Left ventricle myocardium inferior (tissue), 1 donor: ENCODE data around the gene NLGN1. TPM values are rescaled to one million over a fixed set of nuclear protein-coding genes. Genes with fewer than 3 reads are reported as not detected.

ENCODE experiments used
- DNase-seq: peaks from one replicate; pipeline ENCODE4 v3.0.0-alpha.2; 2020
- H3K27ac ChIP-seq: fragments of 200-600 bp; replicated peaks from 2 replicates; pipeline ENCODE4 v1.8.0; 2021
- H3K27me3 ChIP-seq: fragments of 200-600 bp; 2 replicates; pipeline ENCODE4 v1.8.0; 2021; ENCODE audit warnings: low read depth
- H3K36me3 ChIP-seq: fragments of 200-600 bp; 2 replicates; pipeline ENCODE4 v1.8.0; 2021
- H3K4me1 ChIP-seq: fragments of 200-600 bp; 2 replicates; pipeline ENCODE4 v1.8.0; 2021
- H3K4me3 ChIP-seq: fragments of 200-600 bp; 2 replicates; pipeline ENCODE4 v1.8.0; 2021; ENCODE audit warnings: mild to moderate bottlenecking, moderate library complexity
- H3K9me3 ChIP-seq: fragments of 200-600 bp; replicated peaks from 2 replicates; pipeline ENCODE4 v1.8.0; 2021
- CTCF ChIP-seq: fragments of 200-600 bp; IDR thresholded peaks from 2 replicates; pipeline ENCODE4 v1.8.0; 2021; ENCODE audit warnings: antibody characterized with exemption, mild to moderate bottlenecking, borderline replicate concordance
- intact Hi-C: fragments of 100-400 bp; cut with micrococcal nuclease; formaldehyde crosslinking; loops from one replicate; pipeline ENCODE4 v1.11.0; 2022
- total RNA-seq: library from RNA; stranded (reverse); fragmentation: NEBNext Ultra II Directional; extraction: Animal tissue kit (Norgen Biotek cat#: 25700); gene quantifications from one replicate; pipeline ENCODE4 v1.2.1, GENCODE V29; 2021
- donor health status: DM: no; HTN: yes; CAD: no; lungs with severe emphysema.

NLGN1 gene
- total RNA-seq, 1 donor from 2014 or later, result 13.7 TPM

- Histone ChIP-seq H3K36me3 (no peaks in the 10 kb centered on the region), H3K27me3 (no peaks in the 10 kb centered on the region), H3K4me1 (peaks cover 3% of the 10 kb centered on the region), H3K4me3 (no peak overlapping the region), H3K9me3 (no peaks in the 10 kb centered on the region), H3K27ac (no peak overlapping the region)
- intact Hi-C loops, result no loop called here
- no peak for DNase-seq
- TF ChIP-seq CTCF, result no peak
Observed at GRCh38 chr3:174242311-174243041, 844.9 kb downstream of the NLGN1 start.

- Histone ChIP-seq H3K4me1 (peaks cover 3% of the 10 kb centered on the region), H3K27me3 (no peaks in the 10 kb centered on the region), H3K9me3 (no peaks in the 10 kb centered on the region), H3K36me3 (no peaks in the 10 kb centered on the region), H3K4me3 (no peak overlapping the region), H3K27ac (no peak overlapping the region)
- DNase-seq, result no peak
- intact Hi-C loops, result no loop called here
- no peak for TF ChIP-seq CTCF
Observed at GRCh38 chr3:174243171-174243570, 845.6 kb downstream of the NLGN1 start.

- peaks cover under 1% of the 10 kb centered on the region for H3K4me1 ChIP-seq
Observed at GRCh38 chr3:174247687-174248152, 850.2 kb downstream of the NLGN1 start.

GRCh38 chr3:174251681-174252080, 854.1 kb downstream of the NLGN1 start:
- Histone ChIP-seq H3K4me1 (no peaks in the 10 kb centered on the region), H3K4me3 (no peak overlapping the region), H3K27me3 (no peaks in the 10 kb centered on the region), H3K36me3 (no peaks in the 10 kb centered on the region), H3K27ac (no peak overlapping the region), H3K9me3 (peaks cover 7% of the 10 kb centered on the region)
- intact Hi-C loops, result no loop called here
- TF ChIP-seq CTCF, result no peak
- no peak for DNase-seq

More at GRCh38 chr3:174247687-174248152, 850.2 kb downstream of the NLGN1 start:
- no peaks in the 10 kb centered on the region for H3K9me3 ChIP-seq
- no peaks in the 10 kb centered on the region for H3K36me3 ChIP-seq
- DNase-seq, result no peak
- H3K27ac ChIP-seq, result no peak overlapping the region
- intact Hi-C loops, result no loop called here
- H3K4me3 ChIP-seq, result no peak overlapping the region
- no peak for TF ChIP-seq CTCF
- no peaks in the 10 kb centered on the region for H3K27me3 ChIP-seq

- intact Hi-C loops, result no loop called here
Observed at GRCh38 chr3:174253196-174253823, 855.8 kb downstream of the NLGN1 start.

More at GRCh38 chr3:174253196-174253823, 855.8 kb downstream of the NLGN1 start:
- Histone ChIP-seq H3K9me3 (peaks cover 16% of the 10 kb centered on the region), H3K27me3 (no peaks in the 10 kb centered on the region), H3K27ac (no peak overlapping the region), H3K4me1 (no peaks in the 10 kb centered on the region), H3K36me3 (no peaks in the 10 kb centered on the region), H3K4me3 (no peak overlapping the region)
- DNase-seq, result no peak
- no peak for TF ChIP-seq CTCF
